H1 (cell line): ENCODE data around the gene MYO15A. TPM values are rescaled to one million over a fixed set of nuclear protein-coding genes. Genes with fewer than 3 reads are reported as not detected.

Experiments
- CTCF ChIA-PET: fragments of 300-600 bp; sonication (Branson Sonifier 250); formaldehyde crosslinking; loops from one replicate; lab custom pipeline; 2021; ENCODE audit not compliant: partially characterized antibody; lab: Charles Lee
- POLR2A ChIA-PET: fragments of 300-600 bp; sonication (Branson Sonifier 250); formaldehyde crosslinking; loops from one replicate; lab custom pipeline; 2021; ENCODE audit warnings: inconsistent platforms; ENCODE audit not compliant: partially characterized antibody; lab: Charles Lee
- DNase-seq, 2 experiments: peaks; one replicate each; pipeline versions ENCODE4 v3.0.0 to v3.0.0-alpha.2; 2010 to 2022; ENCODE audit warnings: low spot score in 2 of 2, low read depth in 1 of 2, mixed read lengths in 1 of 2
- FAIRE-seq: peaks from 2 replicates; lab custom pipeline; 2011; peaks lifted over from hg19 to GRCh38; lab: Jason Lieb, UNC
- H2AFZ ChIP-seq: 2 replicates; pipeline ENCODE4 v1.8.1; 2012; ENCODE audit warnings: low read length, inconsistent platforms
- H2AK5ac ChIP-seq: 2 replicates; pipeline ENCODE4 v1.6.1; 2013; ENCODE audit warnings: low read depth, low read length
- H2BK120ac ChIP-seq: replicated peaks from 2 replicates; pipeline ENCODE3; 2013; ENCODE audit warnings: low read depth, low read length, inconsistent platforms
- H2BK12ac ChIP-seq: 2 replicates; pipeline ENCODE4 v1.6.1; 2013; ENCODE audit warnings: low read depth, low read length
- H2BK15ac ChIP-seq: 2 replicates; pipeline ENCODE4 v1.6.1; 2013; ENCODE audit warnings: low read length
- H2BK20ac ChIP-seq: 2 replicates; pipeline ENCODE4 v1.6.1; 2013; ENCODE audit warnings: low read length
- H2BK5ac ChIP-seq: 2 replicates; pipeline ENCODE4 v1.6.1; 2013; ENCODE audit warnings: low read depth, low read length
- H3K14ac ChIP-seq: 2 replicates; pipeline ENCODE4 v1.6.1; 2013; ENCODE audit warnings: inconsistent platforms; ENCODE audit not compliant: insufficient read length
- H3K18ac ChIP-seq: 2 replicates; pipeline ENCODE4 v1.6.1; 2013; ENCODE audit warnings: low read length; ENCODE audit errors: extremely low read depth
- H3K23ac ChIP-seq: 2 replicates; pipeline ENCODE4 v1.6.1; 2013; ENCODE audit warnings: inconsistent platforms; ENCODE audit not compliant: insufficient read length
- H3K23me2 ChIP-seq: 2 replicates; pipeline ENCODE4 v1.6.1; 2013; ENCODE audit warnings: low read depth, low read length
- H3K27ac ChIP-seq: 2 replicates; pipeline ENCODE4 v1.6.1; 2011; ENCODE audit warnings: low read depth, low read length, inconsistent platforms
- H3K27me3 ChIP-seq, 4 experiments: replicated peaks in 1 of 4; 1 replicate in 1 of 4; 2 replicates in 3 of 4; pipeline versions ENCODE4 v1.6.1 to v1.8.1; 2011 to 2013; ENCODE audit warnings: low read length in 3 of 4, mild to moderate bottlenecking in 3 of 4, inconsistent platforms in 2 of 4, mixed read lengths in 2 of 4, moderate library complexity in 1 of 4; ENCODE audit not compliant: control insufficient read depth in 3 of 4, insufficient read depth in 3 of 4; ENCODE audit errors: extremely low read depth in 1 of 4
- H3K36me3 ChIP-seq, 4 experiments: 2 replicates each; pipeline versions ENCODE4 v1.6.1 to v1.8.1; 2011 to 2013; ENCODE audit warnings: mild to moderate bottlenecking in 4 of 4, low read length in 3 of 4, moderate library complexity in 2 of 4, control low read depth in 1 of 4, inconsistent platforms in 1 of 4; ENCODE audit not compliant: insufficient read depth in 4 of 4, control insufficient read depth in 2 of 4
- H3K4ac ChIP-seq: replicated peaks from 2 replicates; pipeline ENCODE3; 2013; ENCODE audit warnings: low read length, low read depth, mixed read lengths, inconsistent platforms; ENCODE audit not compliant: insufficient read length
- H3K4me1 ChIP-seq, 4 experiments: replicated peaks in 1 of 4; 1 replicate in 1 of 4; 2 replicates in 3 of 4; pipeline versions ENCODE4 v1.6.1 to v1.8.1; 2011 to 2013; ENCODE audit warnings: low read length in 3 of 4, inconsistent platforms in 2 of 4, mixed read lengths in 1 of 4; ENCODE audit not compliant: insufficient read depth in 4 of 4, control insufficient read depth in 3 of 4
- H3K4me2 ChIP-seq, 2 experiments: 2 replicates each; pipeline versions ENCODE4 v1.6.1 to v1.8.1; 2011 to 2013; ENCODE audit warnings: low read depth in 2 of 2, low read length in 2 of 2, control low read depth in 1 of 2, inconsistent platforms in 1 of 2, mild to moderate bottlenecking in 1 of 2; ENCODE audit not compliant: insufficient read depth in 1 of 2
- H3K4me3 ChIP-seq, 4 experiments: fragments of 200-600, 300-600 bp in 1 of 4; sonication (generic), shearing (Covaris generic), sonication (Bioruptor Twin) in 1 of 4; 2 replicates each; pipeline versions ENCODE4 v1.5.1 to v1.8.1; 2011 to 2016; ENCODE audit warnings: low read length in 4 of 4, low read depth in 3 of 4, control low read depth in 2 of 4, inconsistent platforms in 2 of 4, mild to moderate bottlenecking in 2 of 4, mixed read lengths in 1 of 4, moderate library complexity in 1 of 4; ENCODE audit not compliant: insufficient read depth in 2 of 4; ENCODE audit errors: extremely low read depth in 1 of 4
- H3K56ac ChIP-seq: replicated peaks from 2 replicates; pipeline ENCODE3; 2013; ENCODE audit warnings: low read depth, mild to moderate bottlenecking, mixed read lengths, low read length, inconsistent platforms; ENCODE audit not compliant: insufficient read length
- H3K79me1 ChIP-seq: 2 replicates; pipeline ENCODE4 v1.6.1; 2013; ENCODE audit warnings: low read depth, low read length, control low read depth
- H3K79me2 ChIP-seq, 2 experiments: 2 replicates each; pipeline versions ENCODE4 v1.6.1 to v1.8.1; 2012 to 2013; ENCODE audit warnings: low read length in 2 of 2, mild to moderate bottlenecking in 2 of 2, inconsistent platforms in 1 of 2; ENCODE audit not compliant: insufficient read depth in 2 of 2, control insufficient read depth in 1 of 2
- H3K9ac ChIP-seq, 4 experiments: replicated peaks in 1 of 4; 1 replicate in 1 of 4; 2 replicates in 3 of 4; pipeline versions ENCODE4 v1.6.1 to v1.8.1; 2011 to 2013; ENCODE audit warnings: low read depth in 3 of 4, low read length in 3 of 4, control low read depth in 2 of 4, mild to moderate bottlenecking in 2 of 4, moderate library complexity in 2 of 4, inconsistent platforms in 1 of 4; ENCODE audit errors: extremely low read depth in 1 of 4
- H3K9me3 ChIP-seq, 2 experiments: 2 replicates each; pipeline versions ENCODE4 v1.6.1 to v1.8.1; 2012 to 2013; ENCODE audit warnings: mild to moderate bottlenecking in 2 of 2, moderate library complexity in 2 of 2, control low read depth in 1 of 2, inconsistent platforms in 1 of 2, low read depth in 1 of 2, low read length in 1 of 2, mixed read lengths in 1 of 2; ENCODE audit not compliant: insufficient read depth in 2 of 2
- H4K20me1 ChIP-seq, 2 experiments: replicated peaks in 1 of 2; 2 replicates each; pipeline versions ENCODE3 to v1.8.1; 2011 to 2013; ENCODE audit warnings: inconsistent platforms in 2 of 2, low read length in 2 of 2, mild to moderate bottlenecking in 1 of 2; ENCODE audit not compliant: insufficient read depth in 2 of 2, control insufficient read depth in 1 of 2
- H4K5ac ChIP-seq: 2 replicates; pipeline ENCODE4 v1.6.1; 2013; ENCODE audit warnings: low read length, low read depth, mixed read lengths, inconsistent platforms; ENCODE audit not compliant: insufficient read length
- H4K8ac ChIP-seq: 2 replicates; pipeline ENCODE4 v1.8.0; 2013; ENCODE audit warnings: mild to moderate bottlenecking, moderate library complexity, low read length, inconsistent platforms; ENCODE audit not compliant: insufficient read depth; ENCODE audit errors: extremely low read depth
- H4K91ac ChIP-seq: replicated peaks from 2 replicates; pipeline ENCODE3; 2013; ENCODE audit warnings: low read length, mixed read lengths, inconsistent platforms; ENCODE audit not compliant: insufficient read length
- BACH1 ChIP-seq: IDR thresholded peaks from 2 replicates; pipeline ENCODE4 v1.6.1; 2012; ENCODE audit warnings: low read length, improper control_type of control experiment
- EZH2 ChIP-seq: fragments of 200-600 bp; sonication (generic); IDR thresholded peaks from 2 replicates; pipeline ENCODE4 v1.7.1; 2012; ENCODE audit warnings: low read depth, mild to moderate bottlenecking, moderate library complexity, low read length, inconsistent platforms; ENCODE audit not compliant: severe bottlenecking
- FOSL1 ChIP-seq: IDR thresholded peaks from 2 replicates; pipeline ENCODE4 v1.6.1; 2011; ENCODE audit warnings: mild to moderate bottlenecking, low read depth, low read length, moderate library complexity; ENCODE audit not compliant: insufficient read depth
- HDAC2 ChIP-seq, 2 experiments: fragments of 300-600 bp in 1 of 2; sonication (generic) in 1 of 2; IDR thresholded peaks; 2 replicates each; pipeline ENCODE4 v1.6.1; 2011 to 2012; ENCODE audit warnings: low read depth in 2 of 2, low read length in 2 of 2, mild to moderate bottlenecking in 2 of 2, moderate library complexity in 2 of 2, borderline replicate concordance in 1 of 2, inconsistent platforms in 1 of 2
- KDM1A ChIP-seq: fragments of 200-600, 300-600 bp; sonication (generic); IDR thresholded peaks from 2 replicates; pipeline ENCODE4 v1.7.1; 2016; ENCODE audit warnings: mild to moderate bottlenecking, low read length, borderline replicate concordance
- KDM5A ChIP-seq: fragments of 200-600 bp; IDR thresholded peaks from 2 replicates; pipeline ENCODE4 v1.7.1; 2012; ENCODE audit warnings: mild to moderate bottlenecking, low read length, inconsistent platforms, mixed read lengths
- PHF8 ChIP-seq: fragments of 200-600 bp; sonication (generic); conservative IDR thresholded peaks from 2 replicates; pipeline ENCODE4 v1.7.1; 2012; ENCODE audit warnings: low read depth, mild to moderate bottlenecking, inconsistent platforms, low read length, moderate library complexity
- SRF ChIP-seq: IDR thresholded peaks from 2 replicates; pipeline ENCODE4 v1.6.1; 2011; ENCODE audit warnings: mild to moderate bottlenecking, low read depth, low read length, moderate library complexity
- WGBS, 2 experiments: shearing (Covaris generic) in 1 of 2; methylation state at CpG; one replicate each; pipeline versions ENCODE4 v1.1.6 to v1.1.7; 2013 to 2015; ENCODE audit warnings: low lambda C conversion rate in 2 of 2, mixed read lengths in 2 of 2, inconsistent platforms in 1 of 2, low coverage in 1 of 2, missing lambda C conversion rate in 1 of 2; ENCODE audit not compliant: insufficient replicate concordance in 2 of 2, insufficient coverage in 1 of 2, insufficient read length in 1 of 2; ENCODE audit errors: extremely low coverage in 1 of 2, missing lambda C conversion rate in 1 of 2; 5-methylcytosine and 5-hydroxymethylcytosine counted together
- polyA plus RNA-seq, 7 experiments: library from polyadenylated mRNA; depleted of rRNA in 3 of 7; stranded (reverse) in 5 of 7; unstranded in 2 of 7; fragments of >200 nt in 5 of 7; fragments of 200-250 nt in 2 of 7; gene quantifications; 1 replicate in 5 of 7; 2 replicates in 1 of 7; 4 replicates in 1 of 7; pipeline versions ENCODE4 v1.2.1 to v1.2.3, GENCODE V29; 2011 to 2013; ENCODE audit warnings: missing spikeins in 2 of 7, mixed read lengths in 2 of 7
- total RNA-seq: library from RNA; stranded (reverse); fragmentation: NEBNext Ultra II Directional; extraction: Animal tissue kit (Norgen Biotek cat#: 25700); gene quantifications from 2 replicates; pipeline ENCODE4 v1.2.1, GENCODE V29; 2021
- TF ChIP-seq, protein P1 (sequence below): IDR thresholded peaks from 2 replicates; pipeline ENCODE4 v1.6.1; 2011; ENCODE audit warnings: low read length, improper control_type of control experiment
- TF ChIP-seq, protein P2 (sequence below): IDR thresholded peaks from 2 replicates; pipeline ENCODE4 v1.6.1; 2012; ENCODE audit warnings: inconsistent platforms

MYO15A gene
- total and polyA plus RNA-seq, 2 of the 8 experiments (the other 6 are each of a cell fraction or from before 2014, with no cell fraction given): 1.6 to 4.2 TPM

DNA sequence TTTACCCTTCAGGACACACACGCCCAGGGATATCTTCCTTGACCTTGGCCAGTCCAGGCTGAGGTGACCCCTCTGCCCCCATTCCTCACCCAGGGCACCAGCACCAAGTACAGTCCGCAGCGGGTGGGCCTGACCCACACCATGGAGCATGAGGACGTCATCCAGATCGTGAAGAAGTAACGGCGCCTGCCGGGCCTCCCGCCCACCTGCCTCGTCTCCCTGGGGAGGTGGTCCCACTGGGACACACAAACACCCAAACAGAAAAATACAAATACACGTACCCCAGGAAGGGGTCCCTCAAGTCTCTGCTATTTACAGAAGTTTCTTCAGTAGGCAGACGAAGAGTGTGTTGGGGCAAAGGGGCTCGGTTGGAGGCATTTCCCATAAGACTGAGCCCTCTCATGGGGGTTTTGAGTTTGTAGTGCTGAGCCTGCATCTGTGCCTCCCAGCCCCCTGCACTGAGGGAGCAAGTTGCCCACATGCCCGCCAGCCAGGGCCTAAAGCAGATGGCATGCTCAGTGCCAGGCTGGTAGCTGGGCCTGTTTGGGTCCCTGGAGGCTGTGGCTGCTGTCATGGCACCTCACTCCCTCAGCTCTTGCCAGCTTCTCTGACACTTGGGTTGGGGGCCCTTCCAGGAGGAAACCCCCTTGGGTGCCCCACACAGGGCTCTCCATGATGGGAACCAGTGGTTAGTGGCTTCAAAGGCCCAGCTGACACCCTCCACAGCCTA lies 1.3 kb upstream of the MYO15A start:
- Histone ChIP-seq H2BK20ac (no peak overlapping the region), H4K20me1 (peaks cover 4 to 9% of the 10 kb centered on the region in 2 experiments), H3K56ac (no peak overlapping the region), H3K27ac (no peak overlapping the region), H2BK5ac (no peak overlapping the region), H4K5ac (no peak overlapping the region), H2BK12ac (no peak overlapping the region), H4K91ac (no peak overlapping the region), H3K9ac (no peak overlapping the region), H3K4me3 (no peak overlapping the region), H3K4me1 (peaks cover 0 to 6% (median 3%) of the 10 kb centered on the region in 4 experiments; a peak in 3 of 7 replicates), H2AK5ac (no peak overlapping the region), H3K4ac (no peak overlapping the region), H3K9me3 (no peaks in the 10 kb centered on the region), H2BK120ac (no peak overlapping the region), H3K23ac (no peak overlapping the region), H2BK15ac (no peak overlapping the region), H3K36me3 (peaks cover 0 to 16% (median 5%) of the 10 kb centered on the region in 4 experiments; a peak in 3 of 8 replicates), H3K18ac (no peak overlapping the region), H3K79me1 (no peaks in the 10 kb centered on the region), H3K14ac (no peak overlapping the region), H4K8ac (no peak overlapping the region; the same call in 1 of the 2 replicates), H3K4me2 (no peak overlapping the region), H3K79me2 (no peaks in the 10 kb centered on the region), H3K27me3 (no peaks in the 10 kb centered on the region), H3K23me2 (no peaks in the 10 kb centered on the region), H2AFZ (no peak overlapping the region)
- ChIA-PET POLR2A (interaction anchor here (0.6 to 0.7 kb wide), 2 partner anchors 14 to 1356 kb away, joined by 3 read pairs; no protein-coding TSS in a partner anchor), CTCF (no interaction called here)
- FAIRE-seq (no peak), DNase-seq (no peak)
- WGBS, 2 experiments: 87% methylated on average over 10 of the region's 14 CpGs; no CpG with 5 or more reads in 1 of the 2 experiments
- TF ChIP-seq, protein P1, sequence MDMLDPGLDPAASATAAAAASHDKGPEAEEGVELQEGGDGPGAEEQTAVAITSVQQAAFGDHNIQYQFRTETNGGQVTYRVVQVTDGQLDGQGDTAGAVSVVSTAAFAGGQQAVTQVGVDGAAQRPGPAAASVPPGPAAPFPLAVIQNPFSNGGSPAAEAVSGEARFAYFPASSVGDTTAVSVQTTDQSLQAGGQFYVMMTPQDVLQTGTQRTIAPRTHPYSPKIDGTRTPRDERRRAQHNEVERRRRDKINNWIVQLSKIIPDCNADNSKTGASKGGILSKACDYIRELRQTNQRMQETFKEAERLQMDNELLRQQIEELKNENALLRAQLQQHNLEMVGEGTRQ: no peak
- no peak for TF ChIP-seq BACH1
- TF ChIP-seq KDM5A: no peak
- TF ChIP-seq KDM1A: no peak
- no peak for TF ChIP-seq HDAC2 (IDR thresholded peaks at IDR 0.05; ENCODE audit: borderline replicate concordance in 1 of 2, low read depth in 2 of 2, low read length in 2 of 2)
- TF ChIP-seq FOSL1: no peak
- TF ChIP-seq, protein P2, sequence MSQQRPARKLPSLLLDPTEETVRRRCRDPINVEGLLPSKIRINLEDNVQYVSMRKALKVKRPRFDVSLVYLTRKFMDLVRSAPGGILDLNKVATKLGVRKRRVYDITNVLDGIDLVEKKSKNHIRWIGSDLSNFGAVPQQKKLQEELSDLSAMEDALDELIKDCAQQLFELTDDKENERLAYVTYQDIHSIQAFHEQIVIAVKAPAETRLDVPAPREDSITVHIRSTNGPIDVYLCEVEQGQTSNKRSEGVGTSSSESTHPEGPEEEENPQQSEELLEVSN: no peak
- TF ChIP-seq PHF8: no peak
- TF ChIP-seq EZH2: no peak
- TF ChIP-seq SRF: no peak
